ENCODE measurements around the gene MCCD1.

MCCD1 gene

DNA sequence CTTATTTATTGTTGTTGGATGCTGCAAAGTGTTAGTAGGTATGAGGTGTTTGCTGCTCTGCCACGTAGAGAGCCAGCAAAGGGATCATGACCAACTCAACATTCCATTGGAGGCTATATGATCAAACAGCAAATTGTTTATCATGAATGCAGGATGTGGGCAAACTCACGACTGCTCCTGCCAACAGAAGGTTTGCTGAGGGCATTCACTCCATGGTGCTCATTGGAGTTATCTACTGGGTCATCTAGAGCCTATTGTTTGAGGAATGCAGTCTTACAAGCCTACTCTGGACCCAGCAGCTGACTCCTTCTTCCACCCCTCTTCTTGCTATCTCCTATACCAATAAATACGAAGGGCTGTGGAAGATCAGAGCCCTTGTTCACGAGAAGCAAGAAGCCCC is 18.8 kb upstream of the MCCD1 start:
- TF ChIP-seq MYC (IDR thresholded peaks at IDR 0.05; ENCODE audit: low read depth, low read length), result no peak
- TF ChIP-seq, protein P1, sequence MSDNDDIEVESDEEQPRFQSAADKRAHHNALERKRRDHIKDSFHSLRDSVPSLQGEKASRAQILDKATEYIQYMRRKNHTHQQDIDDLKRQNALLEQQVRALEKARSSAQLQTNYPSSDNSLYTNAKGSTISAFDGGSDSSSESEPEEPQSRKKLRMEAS (IDR thresholded peaks at IDR 0.05; ENCODE audit: low read depth, low read length), result no peak
- no peak for TF ChIP-seq POLR2A (IDR thresholded peaks at IDR 0.05; ENCODE audit: extremely low read depth, insufficient read length)
- TF ChIP-seq CTCF (IDR thresholded peaks at IDR 0.05; ENCODE audit: low read depth, low read length), result no peak
- no peak for DNase-seq (ENCODE audit: low read depth)
- no peak overlapping the region for H3K4me3 ChIP-seq (ENCODE audit: low read depth, low read length)

DNA sequence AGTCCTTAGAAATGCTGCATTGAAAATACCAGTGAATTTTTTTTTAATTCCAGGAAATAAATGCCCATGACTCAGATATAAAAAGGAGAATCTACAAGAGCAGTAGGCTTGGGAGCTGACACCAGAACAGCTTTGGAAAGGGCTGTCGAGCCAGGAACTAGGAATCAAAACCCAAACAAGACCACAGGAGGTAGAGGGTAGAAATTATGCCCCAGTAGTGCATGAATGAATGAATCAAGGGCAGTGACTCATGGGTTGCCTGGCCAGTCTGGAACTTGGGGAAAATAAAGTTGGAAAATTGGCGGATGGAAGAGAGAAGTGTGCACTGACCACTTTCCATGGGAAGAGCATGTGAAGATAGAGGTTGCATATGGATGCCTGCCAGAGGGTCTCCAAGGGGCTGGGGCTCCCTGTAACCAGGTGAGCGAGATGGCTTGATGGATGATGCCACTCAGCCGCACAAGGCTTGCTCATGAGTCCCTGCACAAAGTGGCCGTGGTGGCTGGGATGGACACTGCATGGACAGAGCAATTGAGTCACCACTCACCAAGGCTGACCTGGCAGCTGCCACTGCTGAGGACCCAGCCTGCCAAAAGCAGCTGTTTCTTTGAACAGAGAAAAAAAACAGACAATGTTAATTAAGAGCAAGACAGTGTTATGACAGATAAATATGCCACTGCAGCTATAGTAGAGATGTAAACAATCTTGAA is 15.2 kb upstream of the MCCD1 start:
- TF ChIP-seq POLR2A (IDR thresholded peaks at IDR 0.05; ENCODE audit: extremely low read depth, insufficient read length) (no peak), CTCF (IDR thresholded peaks at IDR 0.05; ENCODE audit: low read depth, low read length) (no peak), MYC (IDR thresholded peaks at IDR 0.05; ENCODE audit: low read depth, low read length) (no peak)
- TF ChIP-seq, protein P1 (IDR thresholded peaks at IDR 0.05; ENCODE audit: low read depth, low read length), result no peak
- no peak for DNase-seq (ENCODE audit: low read depth)
- no peak overlapping the region for H3K4me3 ChIP-seq (ENCODE audit: low read depth, low read length)

DNA sequence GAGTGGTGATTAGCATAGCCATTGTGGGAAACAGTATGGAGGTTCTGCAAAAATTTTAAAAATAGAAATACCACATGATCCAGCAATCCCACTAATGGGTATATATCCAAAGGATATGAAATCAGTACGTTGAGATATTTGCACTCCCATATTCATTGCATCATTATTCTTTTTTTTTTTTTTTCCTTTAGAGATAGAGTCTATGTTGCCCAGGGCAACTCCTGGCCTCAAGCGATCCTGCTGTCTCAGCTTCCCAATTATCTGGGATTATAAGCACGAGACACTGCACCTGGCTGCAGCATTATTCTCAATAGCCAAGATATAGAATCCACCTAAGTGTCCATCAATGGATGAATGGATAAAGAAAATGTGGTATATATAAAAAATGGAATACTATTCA is 6.9 kb upstream of the MCCD1 start:
- TF ChIP-seq CTCF (IDR thresholded peaks at IDR 0.05; ENCODE audit: low read depth, low read length) (no peak), MYC (IDR thresholded peaks at IDR 0.05; ENCODE audit: low read depth, low read length) (no peak), POLR2A (IDR thresholded peaks at IDR 0.05; ENCODE audit: extremely low read depth, insufficient read length) (no peak)
- TF ChIP-seq, protein P1 (IDR thresholded peaks at IDR 0.05; ENCODE audit: low read depth, low read length), result no peak
- H3K4me3 ChIP-seq (ENCODE audit: low read depth, low read length), result no peak overlapping the region
- no peak for DNase-seq (ENCODE audit: low read depth)

- no peak for TF ChIP-seq MYC (IDR thresholded peaks at IDR 0.05; ENCODE audit: low read depth, low read length)
- no peak for TF ChIP-seq CTCF (IDR thresholded peaks at IDR 0.05; ENCODE audit: low read depth, low read length)
- TF ChIP-seq POLR2A (IDR thresholded peaks at IDR 0.05; ENCODE audit: extremely low read depth, insufficient read length), result no peak
- TF ChIP-seq, protein P1 (IDR thresholded peaks at IDR 0.05; ENCODE audit: low read depth, low read length), result no peak
- DNase-seq (ENCODE audit: low read depth), result no peak
- H3K4me3 ChIP-seq (ENCODE audit: low read depth, low read length), result no peak overlapping the region
Measured at GRCh38 chr6:31525553-31525931, 3.2 kb upstream of the MCCD1 start.

GRCh38 chr6:31525932-31526591 is 2.7 kb upstream of the MCCD1 start:
- no peak for DNase-seq (ENCODE audit: low read depth)
- no peak overlapping the region for H3K4me3 ChIP-seq (ENCODE audit: low read depth, low read length)
- TF ChIP-seq CTCF (IDR thresholded peaks at IDR 0.05; ENCODE audit: low read depth, low read length), result no peak
- TF ChIP-seq MYC (IDR thresholded peaks at IDR 0.05; ENCODE audit: low read depth, low read length), result no peak
- no peak for TF ChIP-seq POLR2A (IDR thresholded peaks at IDR 0.05; ENCODE audit: extremely low read depth, insufficient read length)
- TF ChIP-seq, protein P1 (IDR thresholded peaks at IDR 0.05; ENCODE audit: low read depth, low read length), result no peak

Data from NB4 (cell line).